Coronary artery (tissue), 2 donors: ENCODE measurements around the gene ERGIC2.

Experiments
- DNase-seq: peaks from one replicate; pipeline ENCODE4 v3.0.0-alpha.2; 2017; ENCODE audit warnings: low spot score
- H3K27ac ChIP-seq, 2 donors: fragments of 200-600 bp; sonication (generic); one replicate each; pipeline ENCODE4 v1.5.1; 2016 to 2019
- H3K4me3 ChIP-seq: fragments of 200-600 bp; sonication (generic); 2 replicates; pipeline ENCODE4 v1.5.1; 2016; ENCODE audit warnings: mild to moderate bottlenecking, moderate library complexity
- CTCF ChIP-seq: fragments of 200-600 bp; sonication (generic); IDR thresholded peaks from one replicate; pipeline ENCODE4 v1.5.1; 2019; ENCODE audit warnings: antibody characterized with exemption

Gene ERGIC2

GRCh38 chr12:29374913-29375312, 6.1 kb downstream of the ERGIC2 start:
- H3K27ac ChIP-seq, result no peak overlapping the region
- H3K4me3 ChIP-seq, result no peak overlapping the region
- no peak for TF ChIP-seq CTCF
- no peak for DNase-seq

GRCh38 chr12:29374012-29374411, 7.0 kb downstream of the ERGIC2 start:
- TF ChIP-seq CTCF, result no peak
- no peak overlapping the region for H3K4me3 ChIP-seq
- no peak overlapping the region for H3K27ac ChIP-seq
- DNase-seq, result no peak

GRCh38 chr12:29365091-29365490, 15.9 kb downstream of the ERGIC2 start:
- no peak for TF ChIP-seq CTCF
- DNase-seq, result no peak
- H3K27ac ChIP-seq, result no peak overlapping the region
- no peak overlapping the region for H3K4me3 ChIP-seq

GRCh38 chr12:29354954-29355353, 26.0 kb downstream of the ERGIC2 start:
- Histone ChIP-seq H3K4me3 (no peak overlapping the region), H3K27ac (no peak overlapping the region)
- DNase-seq, result no peak
- TF ChIP-seq CTCF, result no peak

GRCh38 chr12:29350080-29350479, 30.9 kb downstream of the ERGIC2 start:
- no peak overlapping the region for H3K27ac ChIP-seq
- H3K4me3 ChIP-seq, result no peak overlapping the region
- DNase-seq, result no peak
- TF ChIP-seq CTCF, result no peak

- H3K4me3 ChIP-seq, result no peak overlapping the region
- DNase-seq, result no peak
- H3K27ac ChIP-seq, result no peak overlapping the region
- no peak for TF ChIP-seq CTCF
Observed at GRCh38 chr12:29346769-29347421, 34.1 kb downstream of the ERGIC2 start.

GRCh38 chr12:29343022-29343799, 37.8 kb downstream of the ERGIC2 start:
- no peak for TF ChIP-seq CTCF
- no peak overlapping the region for H3K27ac ChIP-seq

More at GRCh38 chr12:29343022-29343799, 37.8 kb downstream of the ERGIC2 start:
- no peak overlapping the region for H3K4me3 ChIP-seq
- DNase-seq, result no peak
